GM18517 (cell line): ENCODE measurements around the gene USP35.

Experiments used
- ATAC-seq: cut with Tn5 transposase; IDR thresholded peaks from one replicate; pipeline ENCODE4 v1.9.1; 2021; ENCODE audit warnings: mild to moderate bottlenecking, moderate library complexity; ENCODE audit not compliant: unreplicated experiment

USP35 gene

DNA sequence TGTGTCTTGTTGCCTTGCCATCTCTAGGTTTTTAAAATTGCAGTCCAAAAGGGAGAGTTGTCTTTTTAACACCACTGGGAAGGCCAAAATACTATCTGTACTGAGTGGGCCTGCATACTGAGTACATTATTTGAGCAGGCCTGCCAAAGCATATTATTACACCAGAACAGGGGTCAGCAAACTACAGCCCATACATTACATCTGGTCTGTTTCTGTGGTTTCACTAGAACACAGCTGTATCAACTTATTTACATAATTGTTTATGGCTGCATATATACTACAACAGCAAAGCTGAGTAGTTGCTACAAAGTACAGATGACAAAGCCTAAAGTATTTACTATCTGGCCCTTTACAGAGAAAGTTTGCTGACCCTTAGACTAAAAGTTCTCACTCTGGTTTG lies 74.0 kb downstream of the USP35 start:
- ATAC-seq, result no peak
